Measurements from ENCODE around the gene EPS15.

DNA sequence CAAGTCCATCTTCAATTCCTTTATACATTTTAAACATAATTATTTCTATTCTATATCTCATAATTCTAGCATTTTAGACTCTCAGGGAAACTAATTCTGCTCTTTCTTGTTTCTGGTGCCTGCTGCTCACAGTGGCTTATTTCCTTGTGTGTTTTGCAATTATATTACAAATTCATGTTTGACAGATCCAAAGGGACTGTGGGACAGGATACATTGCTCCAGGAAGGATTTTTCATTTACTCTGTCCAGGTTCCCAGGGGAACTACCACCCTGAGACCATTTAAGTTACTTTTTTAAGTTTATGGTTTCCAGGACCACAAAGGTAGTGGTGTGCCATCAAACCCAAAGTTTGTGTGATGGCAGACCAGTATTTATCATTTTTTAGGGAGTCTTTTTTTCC, 195.3 kb downstream of the EPS15 start:
- TF ChIP-seq, protein P1, sequence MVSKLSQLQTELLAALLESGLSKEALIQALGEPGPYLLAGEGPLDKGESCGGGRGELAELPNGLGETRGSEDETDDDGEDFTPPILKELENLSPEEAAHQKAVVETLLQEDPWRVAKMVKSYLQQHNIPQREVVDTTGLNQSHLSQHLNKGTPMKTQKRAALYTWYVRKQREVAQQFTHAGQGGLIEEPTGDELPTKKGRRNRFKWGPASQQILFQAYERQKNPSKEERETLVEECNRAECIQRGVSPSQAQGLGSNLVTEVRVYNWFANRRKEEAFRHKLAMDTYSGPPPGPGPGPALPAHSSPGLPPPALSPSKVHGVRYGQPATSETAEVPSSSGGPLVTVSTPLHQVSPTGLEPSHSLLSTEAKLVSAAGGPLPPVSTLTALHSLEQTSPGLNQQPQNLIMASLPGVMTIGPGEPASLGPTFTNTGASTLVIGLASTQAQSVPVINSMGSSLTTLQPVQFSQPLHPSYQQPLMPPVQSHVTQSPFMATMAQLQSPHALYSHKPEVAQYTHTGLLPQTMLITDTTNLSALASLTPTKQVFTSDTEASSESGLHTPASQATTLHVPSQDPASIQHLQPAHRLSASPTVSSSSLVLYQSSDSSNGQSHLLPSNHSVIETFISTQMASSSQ (IDR thresholded peaks at IDR 0.05; ENCODE audit: low read depth) = no peak
- TF ChIP-seq, protein P1 (CRISPR knock-in tag; IDR thresholded peaks at IDR 0.05; ENCODE audit: borderline replicate concordance) = no peak
- TF ChIP-seq ZSCAN31 (CRISPR knock-in tag; IDR thresholded peaks at IDR 0.05; ENCODE audit: low read depth) = no peak
- TF ChIP-seq, protein P2, sequence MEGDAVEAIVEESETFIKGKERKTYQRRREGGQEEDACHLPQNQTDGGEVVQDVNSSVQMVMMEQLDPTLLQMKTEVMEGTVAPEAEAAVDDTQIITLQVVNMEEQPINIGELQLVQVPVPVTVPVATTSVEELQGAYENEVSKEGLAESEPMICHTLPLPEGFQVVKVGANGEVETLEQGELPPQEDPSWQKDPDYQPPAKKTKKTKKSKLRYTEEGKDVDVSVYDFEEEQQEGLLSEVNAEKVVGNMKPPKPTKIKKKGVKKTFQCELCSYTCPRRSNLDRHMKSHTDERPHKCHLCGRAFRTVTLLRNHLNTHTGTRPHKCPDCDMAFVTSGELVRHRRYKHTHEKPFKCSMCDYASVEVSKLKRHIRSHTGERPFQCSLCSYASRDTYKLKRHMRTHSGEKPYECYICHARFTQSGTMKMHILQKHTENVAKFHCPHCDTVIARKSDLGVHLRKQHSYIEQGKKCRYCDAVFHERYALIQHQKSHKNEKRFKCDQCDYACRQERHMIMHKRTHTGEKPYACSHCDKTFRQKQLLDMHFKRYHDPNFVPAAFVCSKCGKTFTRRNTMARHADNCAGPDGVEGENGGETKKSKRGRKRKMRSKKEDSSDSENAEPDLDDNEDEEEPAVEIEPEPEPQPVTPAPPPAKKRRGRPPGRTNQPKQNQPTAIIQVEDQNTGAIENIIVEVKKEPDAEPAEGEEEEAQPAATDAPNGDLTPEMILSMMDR (CRISPR knock-in tag; IDR thresholded peaks at IDR 0.05) = no peak
- no peak for TF ChIP-seq ZNF569 (CRISPR knock-in tag; IDR thresholded peaks at IDR 0.05; ENCODE audit: borderline replicate concordance)
- TF ChIP-seq POLR2A (IDR thresholded peaks at IDR 0.05; ENCODE audit: insufficient read depth in 1 of 2, low read depth in 2 of 2, low read length in 2 of 2) = no peak
- TF ChIP-seq, protein P3, sequence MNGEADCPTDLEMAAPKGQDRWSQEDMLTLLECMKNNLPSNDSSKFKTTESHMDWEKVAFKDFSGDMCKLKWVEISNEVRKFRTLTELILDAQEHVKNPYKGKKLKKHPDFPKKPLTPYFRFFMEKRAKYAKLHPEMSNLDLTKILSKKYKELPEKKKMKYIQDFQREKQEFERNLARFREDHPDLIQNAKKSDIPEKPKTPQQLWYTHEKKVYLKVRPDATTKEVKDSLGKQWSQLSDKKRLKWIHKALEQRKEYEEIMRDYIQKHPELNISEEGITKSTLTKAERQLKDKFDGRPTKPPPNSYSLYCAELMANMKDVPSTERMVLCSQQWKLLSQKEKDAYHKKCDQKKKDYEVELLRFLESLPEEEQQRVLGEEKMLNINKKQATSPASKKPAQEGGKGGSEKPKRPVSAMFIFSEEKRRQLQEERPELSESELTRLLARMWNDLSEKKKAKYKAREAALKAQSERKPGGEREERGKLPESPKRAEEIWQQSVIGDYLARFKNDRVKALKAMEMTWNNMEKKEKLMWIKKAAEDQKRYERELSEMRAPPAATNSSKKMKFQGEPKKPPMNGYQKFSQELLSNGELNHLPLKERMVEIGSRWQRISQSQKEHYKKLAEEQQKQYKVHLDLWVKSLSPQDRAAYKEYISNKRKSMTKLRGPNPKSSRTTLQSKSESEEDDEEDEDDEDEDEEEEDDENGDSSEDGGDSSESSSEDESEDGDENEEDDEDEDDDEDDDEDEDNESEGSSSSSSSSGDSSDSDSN (CRISPR knock-in tag; IDR thresholded peaks at IDR 0.05) = no peak
- TF ChIP-seq MIER2 (CRISPR knock-in tag; IDR thresholded peaks at IDR 0.05) = no peak
